A673 (cell line): ENCODE results near the gene BRINP2. TPM values are rescaled to one million over a fixed set of nuclear protein-coding genes. Genes with fewer than 3 reads are reported as not detected.

ENCODE experiments used
- BruUV-seq: library from RNA; stranded (reverse); fragments of 400-500 nt; replicated peaks from 2 replicates; lab custom pipeline; 2021; lab: Mats Ljungman, UMichigan
- CTCF ChIA-PET: fragments of 300-600 bp; sonication (Branson Sonifier 250); formaldehyde crosslinking; loops from one replicate; lab custom pipeline; 2022; ENCODE audit warnings: antibody characterized with exemption; lab: Charles Lee
- POLR2A ChIA-PET: fragments of 300-600 bp; sonication (Branson Sonifier 250); formaldehyde crosslinking; loops from one replicate; lab custom pipeline; 2022; ENCODE audit warnings: antibody characterized with exemption; ENCODE audit not compliant: low non-redundant PET; lab: Charles Lee
- DNase-seq: peaks from one replicate; pipeline ENCODE4 v3.0.0-alpha.2; 2015; ENCODE audit warnings: low spot score
- H3K27ac ChIP-seq: fragments of 200-600 bp; sonication (generic); 2 replicates; pipeline ENCODE4 v1.5.1; 2016; ENCODE audit warnings: mixed run types, low read depth, mild to moderate bottlenecking, mixed read lengths, antibody characterized with exemption, low read length; ENCODE audit not compliant: poor library complexity, severe bottlenecking
- H3K27me3 ChIP-seq: fragments of 200-600 bp; sonication (generic); replicated peaks from 2 replicates; pipeline ENCODE4 v1.6.1; 2017; ENCODE audit warnings: mixed run types, low read depth, mild to moderate bottlenecking, mixed read lengths, antibody characterized with exemption, low read length; ENCODE audit not compliant: insufficient read depth, poor library complexity
- H3K36me3 ChIP-seq: fragments of 200-600 bp; sonication (generic); 2 replicates; pipeline ENCODE4 v1.6.1; 2016; ENCODE audit warnings: mixed run types, mild to moderate bottlenecking, mixed read lengths, antibody characterized with exemption, low read length; ENCODE audit not compliant: insufficient read depth, poor library complexity, severe bottlenecking
- H3K4me1 ChIP-seq: fragments of 200-600 bp; sonication (generic); 2 replicates; pipeline ENCODE4 v1.6.1; 2017; ENCODE audit warnings: mixed run types, mild to moderate bottlenecking, mixed read lengths, antibody characterized with exemption, low read length; ENCODE audit not compliant: insufficient read depth, poor library complexity, severe bottlenecking
- H3K4me3 ChIP-seq: fragments of 200-600 bp; sonication (generic); 2 replicates; pipeline ENCODE4 v1.5.1; 2016; ENCODE audit warnings: low read depth, mixed run types, mild to moderate bottlenecking, mixed read lengths, low read length; ENCODE audit not compliant: poor library complexity, severe bottlenecking
- H3K9me3 ChIP-seq: fragments of 200-600 bp; sonication (generic); 2 replicates; pipeline ENCODE4 v1.6.1; 2016; ENCODE audit warnings: mixed run types, low read depth, mild to moderate bottlenecking, mixed read lengths, antibody characterized with exemption, low read length; ENCODE audit not compliant: poor library complexity, severe bottlenecking
- CTCF ChIP-seq: fragments of 300-800, 200-600 bp; sonication (generic); conservative IDR thresholded peaks from 2 replicates; pipeline ENCODE4 v1.5.1; 2017; ENCODE audit warnings: low read depth, mild to moderate bottlenecking, antibody characterized with exemption, low read length, moderate library complexity, mixed read lengths
- EZH2 ChIP-seq: fragments of 200-600 bp; sonication (generic); IDR thresholded peaks from 2 replicates; pipeline ENCODE4 v1.6.1; 2017; ENCODE audit warnings: borderline replicate concordance, low read depth, mild to moderate bottlenecking, mixed read lengths, antibody characterized with exemption, low read length; ENCODE audit not compliant: poor library complexity, severe bottlenecking
- intact Hi-C: fragments of 100-400 bp; cut with micrococcal nuclease; formaldehyde crosslinking; loops from one replicate; pipeline ENCODE4 v1.10.0; 2022; ENCODE audit not compliant: unreplicated experiment
- total RNA-seq: library from RNA; stranded (reverse); gene quantifications from 2 replicates; pipeline ENCODE4 v1.2.3, GENCODE V29; 2021

Gene BRINP2
- total RNA-seq, 1 experiment from 2014 or later: 0.67 TPM

GRCh38 chr1:177309880-177310279 lies 139.1 kb downstream of the BRINP2 start:
- Histone ChIP-seq H3K36me3 (no peaks in the 10 kb centered on the region), H3K4me3 (no peak overlapping the region), H3K27ac (no peak overlapping the region), H3K27me3 (no peaks in the 10 kb centered on the region), H3K9me3 (no peaks in the 10 kb centered on the region), H3K4me1 (no peaks in the 10 kb centered on the region)
- TF ChIP-seq CTCF: no peak
- TF ChIP-seq EZH2: no peak
- no TSS peak for BruUV-seq
- ChIA-PET POLR2A (no interaction called here), CTCF (no interaction called here)
- no peak for DNase-seq
- intact Hi-C loops: no loop called here

GRCh38 chr1:177310326-177310725 lies 139.6 kb downstream of the BRINP2 start:
- DNase-seq: no peak
- TF ChIP-seq CTCF: no peak
- TF ChIP-seq EZH2: no peak
- no peak overlapping the region for H3K27ac ChIP-seq
- H3K27me3 ChIP-seq: no peaks in the 10 kb centered on the region
- ChIA-PET POLR2A (no interaction called here), CTCF (no interaction called here)
- no peaks in the 10 kb centered on the region for H3K9me3 ChIP-seq
- no peaks in the 10 kb centered on the region for H3K4me1 ChIP-seq
- intact Hi-C loops: no loop called here
- H3K4me3 ChIP-seq: no peak overlapping the region
- no TSS peak for BruUV-seq
- no peaks in the 10 kb centered on the region for H3K36me3 ChIP-seq

- no peak overlapping the region for H3K27ac ChIP-seq
- BruUV-seq: no TSS peak
- TF ChIP-seq CTCF: no peak
- TF ChIP-seq EZH2: no peak
- H3K9me3 ChIP-seq: no peaks in the 10 kb centered on the region
- H3K36me3 ChIP-seq: no peaks in the 10 kb centered on the region
- no peaks in the 10 kb centered on the region for H3K27me3 ChIP-seq
- ChIA-PET POLR2A (no interaction called here), CTCF (no interaction called here)
- H3K4me1 ChIP-seq: no peaks in the 10 kb centered on the region
- intact Hi-C loops: no loop called here
- DNase-seq: no peak
- no peak overlapping the region for H3K4me3 ChIP-seq
These were observed 140.4 kb downstream of the BRINP2 start for GRCh38 chr1:177311111-177311510.
